ENCODE results near the gene STX19. TPM values are rescaled to one million over a fixed set of nuclear protein-coding genes. Genes with fewer than 3 reads are reported as not detected.

The STX19 gene
- total RNA-seq, 2 experiments from 2014 or later = not detected

GRCh38 chr3:94009608-94010007 lies 18.8 kb downstream of the STX19 start:
- H3K27me3 Mint-ChIP-seq = no peaks in the 10 kb centered on the region

GRCh38 chr3:94008253-94008652 lies 20.1 kb downstream of the STX19 start:
- ChIA-PET POLR2A (no interaction called here), CTCF (no interaction called here)
- Mint-ChIP-seq H3K4me1 (ENCODE audit: low read depth) (peaks cover 20% of the 10 kb centered on the region), H3K27me3 (no peaks in the 10 kb centered on the region), H3K27ac (no peak overlapping the region), H3K4me3 (no peak overlapping the region), H3K9me3 (no peaks in the 10 kb centered on the region), H3K36me3 (ENCODE audit: low read depth) (no peaks in the 10 kb centered on the region)
- ATAC-seq (ENCODE audit: poor library complexity) = no peak
- no peak overlapping the region for H3K4me3 ChIP-seq (ENCODE audit: low read length)
- H3K27ac ChIP-seq (ENCODE audit: low read depth in 1 of 2, low read length in 2 of 2) = no peak overlapping the region
- intact Hi-C loops (cut with DNase I, micrococcal nuclease) = loop anchor here in 1 of 2 experiments (10.0 kb wide), 1 partner anchor 237 kb away; no protein-coding TSS in a partner anchor
- TF ChIP-seq CTCF (IDR thresholded peaks at IDR 0.05) = no peak
- no peaks in the 10 kb centered on the region for H3K36me3 ChIP-seq (ENCODE audit: insufficient read depth, low read length)
- no peaks in the 10 kb centered on the region for H3K4me1 ChIP-seq (ENCODE audit: insufficient read depth, low read length)
- no peaks in the 10 kb centered on the region for H3K27me3 ChIP-seq (ENCODE audit: control insufficient read depth in 1 of 2, insufficient read depth in 2 of 2, low read length in 2 of 2)
- no peaks in the 10 kb centered on the region for H3K9me3 ChIP-seq (ENCODE audit: control insufficient read depth in 1 of 2, insufficient read depth in 1 of 2, low read length in 2 of 2)
- no peak for DNase-seq

More at GRCh38 chr3:94009608-94010007, 18.8 kb downstream of the STX19 start:
- Mint-ChIP-seq H3K36me3 (ENCODE audit: low read depth) (no peaks in the 10 kb centered on the region), H3K27ac (no peak overlapping the region), H3K9me3 (no peaks in the 10 kb centered on the region), H3K4me3 (no peak overlapping the region), H3K4me1 (ENCODE audit: low read depth) (peaks cover 23% of the 10 kb centered on the region)
- no peaks in the 10 kb centered on the region for H3K36me3 ChIP-seq (ENCODE audit: insufficient read depth, low read length)
- TF ChIP-seq CTCF (IDR thresholded peaks at IDR 0.05) = no peak
- ChIA-PET POLR2A (no interaction called here), CTCF (interaction anchor here (1.0 kb wide), 1 partner anchor 14 kb away, joined by 3 read pairs; no protein-coding TSS in a partner anchor)
- intact Hi-C loops (cut with DNase I, micrococcal nuclease) = loop anchor here in 1 of 2 experiments (10.0 kb wide), 1 partner anchor 235 kb away; no protein-coding TSS in a partner anchor
- no peaks in the 10 kb centered on the region for H3K4me1 ChIP-seq (ENCODE audit: insufficient read depth, low read length)
- no peak overlapping the region for H3K27ac ChIP-seq (ENCODE audit: low read depth in 1 of 2, low read length in 2 of 2)
- no peaks in the 10 kb centered on the region for H3K9me3 ChIP-seq (ENCODE audit: control insufficient read depth in 1 of 2, insufficient read depth in 1 of 2, low read length in 2 of 2)
- no peak for DNase-seq
- no peak overlapping the region for H3K4me3 ChIP-seq (ENCODE audit: low read length)
- H3K27me3 ChIP-seq (ENCODE audit: control insufficient read depth in 1 of 2, insufficient read depth in 2 of 2, low read length in 2 of 2) = no peaks in the 10 kb centered on the region
- no peak for ATAC-seq (ENCODE audit: poor library complexity)

GRCh38 chr3:94004301-94004910 lies 24.0 kb downstream of the STX19 start:
- POLR2A ChIA-PET = interaction anchor here (0.7 kb wide), 1 partner anchor 58 kb away, joined by 4 read pairs; the partner anchor contains the start of genes DHFR2 and NSUN3
- peak; percentile 85 for ATAC-seq (ENCODE audit: poor library complexity)
- H3K4me3 ChIP-seq (ENCODE audit: low read length) = peak overlapping the region; percentile 17
- CTCF ChIA-PET = interaction anchor here (0.8 to 1.2 kb wide), 4 partner anchors 23 to 101 kb away, joined by 3 to 4 read pairs (median 4); partner anchors contain the start of genes DHFR2 and NSUN3
- Mint-ChIP-seq H3K4me3 (peak overlapping the region; percentile 81), H3K27me3 (no peaks in the 10 kb centered on the region), H3K9me3 (no peaks in the 10 kb centered on the region), H3K36me3 (ENCODE audit: low read depth) (no peaks in the 10 kb centered on the region), H3K27ac (no peak overlapping the region), H3K4me1 (ENCODE audit: low read depth) (no peaks in the 10 kb centered on the region)
- peak; percentile 97 for TF ChIP-seq CTCF (IDR thresholded peaks at IDR 0.05)
- no peak overlapping the region for H3K27ac ChIP-seq (ENCODE audit: low read depth in 1 of 2, low read length in 2 of 2)
- no peaks in the 10 kb centered on the region for H3K9me3 ChIP-seq (ENCODE audit: control insufficient read depth in 1 of 2, insufficient read depth in 1 of 2, low read length in 2 of 2)
- intact Hi-C loops (cut with DNase I, micrococcal nuclease) = loop anchor here (1.0 to 10.0 kb wide), 2 partner anchors 65 to 240 kb away; no protein-coding TSS in a partner anchor
- H3K36me3 ChIP-seq (ENCODE audit: insufficient read depth, low read length) = no peaks in the 10 kb centered on the region
- DNase-seq = peak in 3 of 14 experiments; percentile 67 to 74 (median 72)
- H3K4me1 ChIP-seq (ENCODE audit: insufficient read depth, low read length) = no peaks in the 10 kb centered on the region
- H3K27me3 ChIP-seq (ENCODE audit: control insufficient read depth in 1 of 2, insufficient read depth in 2 of 2, low read length in 2 of 2) = no peaks in the 10 kb centered on the region

Data from CD4-positive, alpha-beta T cell (primary cell).